GM12878 (cell line): Measurements from ENCODE around the gene SYF2. TPM values are rescaled to one million over a fixed set of nuclear protein-coding genes. Genes with fewer than 3 reads are reported as not detected.
A peak's percentile ranks its signal among the peaks of the same experiment; 100 is the strongest.

Experiments used
- ATAC-seq: fragments of 200-7000 bp; cut with Tn5 transposase; 3 replicates; pipeline ENCODE4 v1.9.1; 2020; ENCODE audit warnings: mild to moderate bottlenecking, moderate library complexity
- BruUV-seq: library from RNA; stranded (reverse); fragments of 400-500 nt; replicated peaks from 2 replicates; lab custom pipeline; 2021; lab: Mats Ljungman, UMichigan
- CTCF ChIA-PET: fragments of 300-600 bp; sonication (Branson Sonifier 250); formaldehyde crosslinking; extraction: SDS; loops from one replicate; lab custom pipeline; 2021; ENCODE audit warnings: inconsistent platforms; lab: Yijun Ruan, JAX
- POLR2A ChIA-PET: fragments of 350-600 bp; formaldehyde crosslinking; extraction: SDS; loops from one replicate; lab custom pipeline; 2021; ENCODE audit warnings: inconsistent platforms; lab: Charles Lee
- RAD21 ChIA-PET: fragments of 300-600 bp; sonication (Branson Sonifier 250); formaldehyde crosslinking; loops from one replicate; lab custom pipeline; 2023; ENCODE audit warnings: antibody characterized with exemption; ENCODE audit not compliant: unreplicated experiment; lab: Charles Lee
- SMC1A ChIA-PET: fragments of 300-600 bp; sonication (Branson Sonifier 250); formaldehyde crosslinking; loops from one replicate; lab custom pipeline; 2023; ENCODE audit not compliant: unreplicated experiment, uncharacterized antibody; lab: Charles Lee
- DNase-seq: peaks from one replicate; pipeline ENCODE4 v3.0.0-alpha.2; 2011; ENCODE audit warnings: low read depth, low spot score
- FAIRE-seq: peaks from 3 replicates; lab custom pipeline; 2011; peaks lifted over from hg19 to GRCh38; lab: Jason Lieb, UNC
- H2AFZ ChIP-seq: 2 replicates; pipeline ENCODE4 v1.6.0; 2011; ENCODE audit warnings: low read depth, low read length, control low read depth; ENCODE audit not compliant: control insufficient read depth
- H3K27ac ChIP-seq: 2 replicates; pipeline ENCODE4 v1.5.1; 2011; ENCODE audit warnings: control low read depth; ENCODE audit not compliant: control insufficient read depth, insufficient read depth
- H3K27me3 ChIP-seq, 2 experiments: replicated peaks in 1 of 2; 2 replicates each; pipeline versions ENCODE4 v1.6.0 to v1.6.1; 2011; ENCODE audit warnings: low read length in 1 of 2; ENCODE audit not compliant: control insufficient read depth in 2 of 2, insufficient read depth in 2 of 2
- H3K36me3 ChIP-seq, 2 experiments: 2 replicates each; pipeline ENCODE4 v1.5.1; 2011; ENCODE audit warnings: low read length in 1 of 2; ENCODE audit not compliant: control insufficient read depth in 2 of 2, insufficient read depth in 2 of 2
- H3K4me1 ChIP-seq: 2 replicates; pipeline ENCODE4 v1.6.1; 2011; ENCODE audit warnings: mild to moderate bottlenecking, low read length, moderate library complexity, mixed read lengths; ENCODE audit not compliant: control insufficient read depth, insufficient read depth
- H3K4me2 ChIP-seq: 2 replicates; pipeline ENCODE4 v1.6.0; 2011; ENCODE audit warnings: control low read depth; ENCODE audit not compliant: control insufficient read depth, insufficient read depth
- H3K4me3 ChIP-seq: fragments of 200-600 bp; sonication (generic); 2 replicates; pipeline ENCODE4 v1.5.1; 2016
- H3K79me2 ChIP-seq: 2 replicates; pipeline ENCODE4 v1.6.0; 2011; ENCODE audit warnings: low read length; ENCODE audit not compliant: control insufficient read depth, insufficient read depth
- H3K9ac ChIP-seq: 2 replicates; pipeline ENCODE4 v1.8.0; 2011; ENCODE audit warnings: low read length, control low read depth, mixed read lengths; ENCODE audit not compliant: control insufficient read depth, insufficient read depth
- H3K9me3 ChIP-seq: replicated peaks from 3 replicates; pipeline ENCODE4 v1.5.1; 2011; ENCODE audit warnings: mild to moderate bottlenecking, low read length; ENCODE audit not compliant: control insufficient read depth, insufficient read depth
- H4K20me1 ChIP-seq: 2 replicates; pipeline ENCODE4 v1.6.0; 2011; ENCODE audit not compliant: control insufficient read depth, insufficient read depth
- ATF7 ChIP-seq: fragments of 450-650 bp; IDR thresholded peaks from 2 replicates; pipeline ENCODE4 v1.6.1; 2016; ENCODE audit warnings: low read depth, mild to moderate bottlenecking
- BHLHE40 ChIP-seq, 2 experiments: fragments of 450-650 bp in 1 of 2; IDR thresholded peaks; 2 replicates each; pipeline ENCODE4 v1.6.1; 2011 to 2017; ENCODE audit warnings: low read depth in 2 of 2, borderline replicate concordance in 1 of 2, improper control_type of control experiment in 1 of 2, low read length in 1 of 2, mild to moderate bottlenecking in 1 of 2
- CBX3 ChIP-seq: fragments of 200-600 bp; sonication (generic); IDR thresholded peaks from 2 replicates; pipeline ENCODE4 v1.6.1; 2016; ENCODE audit warnings: low read depth, borderline replicate concordance
- CBX5 ChIP-seq: sonication (generic); IDR thresholded peaks from 2 replicates; pipeline ENCODE4 v1.6.1; 2016; ENCODE audit warnings: low read depth, moderate library complexity, mild to moderate bottlenecking, inconsistent platforms
- EGR1 ChIP-seq, 2 experiments: IDR thresholded peaks; 1 replicate in 1 of 2; 2 replicates in 1 of 2; pipeline ENCODE4 v1.6.1; 2011 to 2012; ENCODE audit warnings: low read depth in 2 of 2, low read length in 2 of 2, borderline replicate concordance in 1 of 2, mild to moderate bottlenecking in 1 of 2, moderate library complexity in 1 of 2
- IKZF2 ChIP-seq, 2 experiments: fragments of 450-650 bp; IDR thresholded peaks; 2 replicates each; pipeline ENCODE4 v1.6.1; 2017; ENCODE audit warnings: mild to moderate bottlenecking in 2 of 2, moderate library complexity in 2 of 2
- IRF4 ChIP-seq: IDR thresholded peaks from 2 replicates; pipeline ENCODE4 v1.6.1; 2011; ENCODE audit warnings: low read depth, low read length
- NFYA ChIP-seq: IDR thresholded peaks from 2 replicates; pipeline ENCODE4 v1.6.1; 2011; ENCODE audit warnings: low read depth, mild to moderate bottlenecking, low read length, improper control_type of control experiment, borderline replicate concordance
- PAX8 ChIP-seq: fragments of 450-650 bp; IDR thresholded peaks from 2 replicates; pipeline ENCODE4 v1.6.1; 2017; ENCODE audit warnings: mild to moderate bottlenecking, moderate library complexity
- RELA ChIP-seq: fragments of 450-650 bp; IDR thresholded peaks from 2 replicates; pipeline ENCODE4 v1.8.0; 2014; ENCODE audit warnings: borderline replicate concordance; ENCODE audit not compliant: partially characterized antibody
- SMAD5 ChIP-seq: IDR thresholded peaks from 2 replicates; pipeline ENCODE4 v1.6.1; 2016; ENCODE audit warnings: antibody characterized with exemption, low read depth
- SRF ChIP-seq, 2 experiments: IDR thresholded peaks; 2 replicates each; pipeline ENCODE4 v1.6.1; 2011; ENCODE audit warnings: low read depth in 2 of 2, low read length in 2 of 2, mild to moderate bottlenecking in 1 of 2, moderate library complexity in 1 of 2
- SUZ12 ChIP-seq: fragments of 200-600 bp; sonication (generic); IDR thresholded peaks from one replicate; pipeline ENCODE4 v1.6.1; 2018; ENCODE audit warnings: antibody characterized with exemption, mild to moderate bottlenecking; ENCODE audit not compliant: unreplicated experiment
- TARDBP ChIP-seq: IDR thresholded peaks from 2 replicates; pipeline ENCODE4 v1.6.1; 2016; ENCODE audit warnings: borderline replicate concordance
- ZNF274 ChIP-seq: IDR thresholded peaks from one replicate; pipeline ENCODE4 v1.8.0; 2011; ENCODE audit not compliant: insufficient read length, insufficient read depth
- ZNF384 ChIP-seq: IDR thresholded peaks from 2 replicates; pipeline ENCODE4 v1.6.1; 2012; ENCODE audit warnings: low read depth, mild to moderate bottlenecking, low read length, improper control_type of control experiment, borderline replicate concordance
- ZNF687 ChIP-seq: fragments of 450-650 bp; IDR thresholded peaks from 2 replicates; pipeline ENCODE4 v1.6.1; 2017; ENCODE audit warnings: mild to moderate bottlenecking, moderate library complexity
- WGBS: methylation state at CpG from one replicate; pipeline ENCODE4 v1.1.6; 2016; ENCODE audit warnings: low lambda C conversion rate; ENCODE audit not compliant: insufficient replicate concordance, insufficient coverage; ENCODE audit errors: missing lambda C conversion rate; 5-methylcytosine and 5-hydroxymethylcytosine counted together
- in situ Hi-C: fragments of 300-500 bp; cut with MboI; formaldehyde crosslinking; loops from 9 replicates; pipeline ENCODE4 v1.14.3; 2018; ENCODE audit warnings: mixed read lengths
- intact Hi-C: fragments of 100-400 bp; cut with micrococcal nuclease; formaldehyde crosslinking; loops from one replicate; pipeline ENCODE4 v1.14.2; 2022; ENCODE audit not compliant: unreplicated experiment
- polyA plus RNA-seq, 11 experiments: library from polyadenylated mRNA; depleted of rRNA in 4 of 11; unstranded in 6 of 11; stranded (reverse) in 5 of 11; fragments of >200 nt; fragmentation: Nextera tagmentation in 4 of 11; fragmentation: Illumina TruSeq in 1 of 11; extraction: Ambion mirVana in 4 of 11; extraction: Trizol in 1 of 11; gene quantifications; 1 replicate in 1 of 11; 2 replicates in 10 of 11; pipeline versions ENCODE4 v1.2.1 to v1.2.3, GENCODE V29; 2011 to 2016; ENCODE audit warnings: inconsistent platforms in 2 of 11, missing spikeins in 2 of 11, low read depth in 1 of 11
- total RNA-seq, 4 experiments: library from RNA; depleted of rRNA in 3 of 4; stranded (reverse); fragments of >200 nt in 3 of 4; fragmentation: Illumina TruSeq in 1 of 4; extraction: Trizol in 1 of 4; gene quantifications; 2 replicates each; pipeline versions ENCODE4 v1.2.1 to v1.2.3, GENCODE V29; 2013 to 2021
- TF ChIP-seq, protein P1 (sequence below): fragments of 450-650 bp; IDR thresholded peaks from 2 replicates; pipeline ENCODE4 v1.6.1; 2017; ENCODE audit warnings: borderline replicate concordance

Gene SYF2
- total and polyA plus RNA-seq, 10 of the 15 experiments (the other 5 are each of a cell fraction or from before 2014, with no cell fraction given): 20.3 to 70.5 (median 35.3) TPM

DNA sequence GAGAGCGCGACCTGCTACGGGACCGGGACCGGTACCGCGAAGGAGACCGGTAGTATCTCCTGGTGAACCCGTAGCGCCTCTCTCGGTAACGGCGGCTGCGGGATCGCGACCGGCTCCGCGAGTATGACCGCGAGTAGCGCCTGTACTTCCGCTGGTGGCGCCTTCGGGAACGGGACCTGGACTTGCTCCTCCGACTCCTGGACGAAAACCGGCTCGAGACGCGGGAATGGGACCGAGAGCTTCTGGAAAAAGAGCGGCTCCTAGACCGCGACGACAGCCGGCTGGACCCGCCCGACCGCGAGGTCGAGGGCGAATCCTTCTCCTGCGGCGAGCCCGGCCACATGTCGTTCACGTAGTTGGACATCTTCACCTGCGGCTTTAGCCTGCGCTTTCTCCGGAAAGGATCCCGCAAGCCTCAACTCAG, 14.3 kb upstream of the SYF2 start:
- WGBS: under 1% methylated on average over 51 of the region's 53 CpGs
- BruUV-seq: no TSS peak
- FAIRE-seq (no peak), DNase-seq (no peak), ATAC-seq (peak; percentile 7)
- Histone ChIP-seq H3K27me3 (no peaks in the 10 kb centered on the region), H3K4me2 (peak overlapping the region; percentile 85), H3K36me3 (peaks cover 0 to 22% of the 10 kb centered on the region in 2 experiments; a peak in 3 of 4 replicates), H3K27ac (peak overlapping the region; percentile 97), H3K9ac (peak overlapping the region; percentile 99), H3K79me2 (peaks cover 46% of the 10 kb centered on the region), H3K4me1 (peaks cover 9% of the 10 kb centered on the region), H3K9me3 (no peaks in the 10 kb centered on the region), H2AFZ (no peak overlapping the region), H4K20me1 (peaks cover 3% of the 10 kb centered on the region), H3K4me3 (peak overlapping the region; percentile 97)
- CTCF ChIA-PET: interaction anchor here (1.0 kb wide), 1 partner anchor 235 kb away, joined by 3 read pairs; no protein-coding TSS in a partner anchor
- RAD21 ChIA-PET: no interaction called here
- SMC1A ChIA-PET: interaction anchor here (1.0 kb wide), 1 partner anchor 14 kb away, joined by 4 read pairs; the partner anchor contains the start of gene SYF2
- intact Hi-C loops: loop anchor here (5.0 to 10.0 kb wide), 2 partner anchors 91 to 558 kb away; partner anchors contain the start of genes SELENON and TMEM50A
- POLR2A ChIA-PET: interaction anchor here (2.3 kb wide), 1 partner anchor 14 kb away, joined by 17 read pairs; the partner anchor contains the start of gene SYF2
- in situ Hi-C loops: loop anchor here (25.0 kb wide), 1 partner anchor 1459 kb away; the partner anchor contains the start of genes LYPLA2 and PITHD1
- TF ChIP-seq SUZ12 (no peak), TARDBP (no peak), EGR1 (IDR thresholded peaks at IDR 0.05; ENCODE audit: borderline replicate concordance in 1 of 2, low read depth in 2 of 2, low read length in 2 of 2) (no peak), SMAD5 (no peak), CBX5 (no peak), RELA (no peak), CBX3 (no peak), SRF (IDR thresholded peaks at IDR 0.05; ENCODE audit: low read depth in 2 of 2, low read length in 2 of 2) (no peak), BHLHE40 (IDR thresholded peaks at IDR 0.05; ENCODE audit: borderline replicate concordance in 1 of 2, low read depth in 2 of 2, low read length in 1 of 2) (no peak), ZNF384 (no peak), ZNF687 (no peak), IRF4 (no peak), ATF7 (no peak), IKZF2 (IDR thresholded peaks at IDR 0.05) (peak in 1 of 2 experiments; percentile 19; a peak in 1 of 4 replicates), NFYA (no peak), PAX8 (no peak), ZNF274 (no peak)
- TF ChIP-seq, protein P1, sequence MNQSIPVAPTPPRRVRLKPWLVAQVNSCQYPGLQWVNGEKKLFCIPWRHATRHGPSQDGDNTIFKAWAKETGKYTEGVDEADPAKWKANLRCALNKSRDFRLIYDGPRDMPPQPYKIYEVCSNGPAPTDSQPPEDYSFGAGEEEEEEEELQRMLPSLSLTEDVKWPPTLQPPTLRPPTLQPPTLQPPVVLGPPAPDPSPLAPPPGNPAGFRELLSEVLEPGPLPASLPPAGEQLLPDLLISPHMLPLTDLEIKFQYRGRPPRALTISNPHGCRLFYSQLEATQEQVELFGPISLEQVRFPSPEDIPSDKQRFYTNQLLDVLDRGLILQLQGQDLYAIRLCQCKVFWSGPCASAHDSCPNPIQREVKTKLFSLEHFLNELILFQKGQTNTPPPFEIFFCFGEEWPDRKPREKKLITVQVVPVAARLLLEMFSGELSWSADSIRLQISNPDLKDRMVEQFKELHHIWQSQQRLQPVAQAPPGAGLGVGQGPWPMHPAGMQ: no peak
